Fibroblast of lung (primary cell): Measurements from ENCODE around the gene SNN. TPM values are rescaled to one million over a fixed set of nuclear protein-coding genes. Genes with fewer than 3 reads are reported as not detected.

ENCODE experiments used
- DNase-seq, 2 donors: peaks; one replicate each; pipeline versions ENCODE4 v3.0.0 to v3.0.0-alpha.2; 2010; ENCODE audit warnings: low read depth in 2 of 2
- H2AFZ ChIP-seq: 2 replicates; pipeline ENCODE4 v1.5.1; 2012; ENCODE audit warnings: low read length, control low read depth, inconsistent platforms
- H3K27ac ChIP-seq: 2 replicates; pipeline ENCODE4 v1.5.1; 2011; ENCODE audit warnings: low read length, control low read depth; ENCODE audit not compliant: insufficient read depth
- H3K27me3 ChIP-seq: 2 replicates; pipeline ENCODE4 v1.5.1; 2011; ENCODE audit warnings: mild to moderate bottlenecking, low read length; ENCODE audit not compliant: control insufficient read depth, insufficient read depth
- H3K36me3 ChIP-seq: 2 replicates; pipeline ENCODE4 v1.5.1; 2011; ENCODE audit warnings: low read length; ENCODE audit not compliant: control insufficient read depth, insufficient read depth
- H3K4me1 ChIP-seq: 2 replicates; pipeline ENCODE4 v1.5.1; 2011; ENCODE audit warnings: low read length; ENCODE audit not compliant: control insufficient read depth, insufficient read depth; ENCODE audit errors: extremely low read depth
- H3K4me2 ChIP-seq: 2 replicates; pipeline ENCODE4 v1.5.1; 2011; ENCODE audit warnings: low read length, control low read depth; ENCODE audit not compliant: insufficient read depth; ENCODE audit errors: extremely low read depth
- H3K4me3 ChIP-seq, 4 experiments: fragments of 200-600 bp in 1 of 4; sonication (generic) in 1 of 4; replicated peaks in 1 of 4; 2 replicates each; pipeline ENCODE4 v1.5.1; 2011 to 2016; ENCODE audit warnings: low read length in 4 of 4, low read depth in 3 of 4, mild to moderate bottlenecking in 3 of 4, control low read depth in 2 of 4, inconsistent platforms in 1 of 4, mixed read lengths in 1 of 4; ENCODE audit not compliant: insufficient read depth in 1 of 4; ENCODE audit errors: control extremely low read depth in 1 of 4
- H3K79me2 ChIP-seq: 2 replicates; pipeline ENCODE4 v1.5.1; 2012; ENCODE audit warnings: mild to moderate bottlenecking, low read length, inconsistent platforms; ENCODE audit not compliant: control insufficient read depth, insufficient read depth
- H3K9ac ChIP-seq: 2 replicates; pipeline ENCODE4 v1.5.1; 2011; ENCODE audit warnings: mild to moderate bottlenecking, low read length, control low read depth; ENCODE audit not compliant: insufficient read depth
- H3K9me3 ChIP-seq: 2 replicates; pipeline ENCODE4 v1.5.1; 2012; ENCODE audit warnings: low read depth, low read length; ENCODE audit not compliant: control insufficient read depth, insufficient read depth
- H4K20me1 ChIP-seq: 2 replicates; pipeline ENCODE4 v1.5.1; 2011; ENCODE audit warnings: low read length; ENCODE audit not compliant: control insufficient read depth, insufficient read depth; ENCODE audit errors: extremely low read depth
- CTCF ChIP-seq, 2 donors: IDR thresholded peaks in 1 of 2; conservative IDR thresholded peaks in 1 of 2; 1 replicate in 1 of 2; 2 replicates in 1 of 2; pipeline ENCODE4 v1.5.1; 2011 to 2012; ENCODE audit warnings: low read length in 2 of 2, control low read depth in 1 of 2, inconsistent platforms in 1 of 2, low read depth in 1 of 2, mild to moderate bottlenecking in 1 of 2
- EZH2 ChIP-seq: IDR thresholded peaks from 2 replicates; pipeline ENCODE4 v1.5.1; 2012; ENCODE audit warnings: low read length, control low read depth, mild to moderate bottlenecking; ENCODE audit errors: missing control alignments
- polyA plus RNA-seq, 2 donors: library from polyadenylated mRNA; depleted of rRNA in 1 of 2; stranded (reverse) in 1 of 2; unstranded in 1 of 2; fragments of >200 nt; gene quantifications; 2 replicates each; pipeline ENCODE4 v1.2.1, GENCODE V29; 2011 to 2012; ENCODE audit warnings: missing spikeins in 1 of 2
- total RNA-seq: library from RNA; depleted of rRNA; stranded (reverse); fragments of >200 nt; gene quantifications from 2 replicates; pipeline ENCODE4 v1.2.1, GENCODE V29; 2014

Gene SNN
- total and polyA plus RNA-seq, 2 donors (not counting 1 experiment from before 2014, with no cell fraction given) = 17.5 to 24.9 TPM

- TF ChIP-seq CTCF (conservative IDR thresholded peaks at IDR 0.05 in 1 of 2, IDR thresholded peaks at IDR 0.05 in 1 of 2; ENCODE audit: low read depth in 1 of 2, low read length in 2 of 2) (no peak), EZH2 (no peak)
- Histone ChIP-seq H3K4me3 (no peak overlapping the region), H3K79me2 (no peaks in the 10 kb centered on the region), H3K4me2 (no peak overlapping the region), H3K9me3 (no peaks in the 10 kb centered on the region), H3K36me3 (peaks cover 17% of the 10 kb centered on the region), H3K27ac (peak overlapping the region; percentile 11), H2AFZ (no peak overlapping the region), H3K4me1 (peaks cover 35% of the 10 kb centered on the region), H3K27me3 (no peaks in the 10 kb centered on the region), H4K20me1 (no peaks in the 10 kb centered on the region), H3K9ac (no peak overlapping the region)
- DNase-seq = no peak
Measured at GRCh38 chr16:11677959-11678881, 10.0 kb downstream of the SNN start.

DNA sequence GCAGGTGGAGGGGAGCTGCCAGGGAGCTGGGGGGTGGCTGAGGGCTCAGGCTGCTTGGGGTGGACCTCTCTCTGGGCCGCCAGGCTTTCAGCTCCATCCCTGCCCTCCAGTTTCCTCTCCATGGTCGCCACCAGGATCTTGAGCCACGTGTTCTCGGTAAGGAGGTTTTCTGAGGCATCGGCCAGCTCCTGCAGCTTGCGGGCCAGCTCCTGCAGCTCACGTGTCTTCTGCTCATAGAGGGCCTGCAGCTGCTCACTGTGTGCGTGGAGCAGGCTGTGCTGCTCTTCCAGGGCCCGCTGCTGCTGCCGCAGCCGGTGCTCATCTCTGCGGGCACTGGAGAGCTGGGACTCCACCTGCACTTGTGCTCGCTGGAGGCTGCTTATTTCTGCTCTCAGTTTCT is 11.0 kb downstream of the SNN start:
- DNase-seq = no peak
- no peak overlapping the region for H3K4me2 ChIP-seq
- H3K9me3 ChIP-seq = no peaks in the 10 kb centered on the region
- no peaks in the 10 kb centered on the region for H4K20me1 ChIP-seq
- no peak for TF ChIP-seq CTCF (conservative IDR thresholded peaks at IDR 0.05 in 1 of 2, IDR thresholded peaks at IDR 0.05 in 1 of 2; ENCODE audit: low read depth in 1 of 2, low read length in 2 of 2)
- TF ChIP-seq EZH2 = no peak
- no peak overlapping the region for H3K27ac ChIP-seq
- H3K4me3 ChIP-seq = no peak overlapping the region
- H3K36me3 ChIP-seq = peaks cover 20% of the 10 kb centered on the region
- no peak overlapping the region for H3K9ac ChIP-seq
- no peak overlapping the region for H2AFZ ChIP-seq
- no peaks in the 10 kb centered on the region for H3K79me2 ChIP-seq
- H3K4me1 ChIP-seq = peaks cover 39% of the 10 kb centered on the region
- H3K27me3 ChIP-seq = no peaks in the 10 kb centered on the region

DNA sequence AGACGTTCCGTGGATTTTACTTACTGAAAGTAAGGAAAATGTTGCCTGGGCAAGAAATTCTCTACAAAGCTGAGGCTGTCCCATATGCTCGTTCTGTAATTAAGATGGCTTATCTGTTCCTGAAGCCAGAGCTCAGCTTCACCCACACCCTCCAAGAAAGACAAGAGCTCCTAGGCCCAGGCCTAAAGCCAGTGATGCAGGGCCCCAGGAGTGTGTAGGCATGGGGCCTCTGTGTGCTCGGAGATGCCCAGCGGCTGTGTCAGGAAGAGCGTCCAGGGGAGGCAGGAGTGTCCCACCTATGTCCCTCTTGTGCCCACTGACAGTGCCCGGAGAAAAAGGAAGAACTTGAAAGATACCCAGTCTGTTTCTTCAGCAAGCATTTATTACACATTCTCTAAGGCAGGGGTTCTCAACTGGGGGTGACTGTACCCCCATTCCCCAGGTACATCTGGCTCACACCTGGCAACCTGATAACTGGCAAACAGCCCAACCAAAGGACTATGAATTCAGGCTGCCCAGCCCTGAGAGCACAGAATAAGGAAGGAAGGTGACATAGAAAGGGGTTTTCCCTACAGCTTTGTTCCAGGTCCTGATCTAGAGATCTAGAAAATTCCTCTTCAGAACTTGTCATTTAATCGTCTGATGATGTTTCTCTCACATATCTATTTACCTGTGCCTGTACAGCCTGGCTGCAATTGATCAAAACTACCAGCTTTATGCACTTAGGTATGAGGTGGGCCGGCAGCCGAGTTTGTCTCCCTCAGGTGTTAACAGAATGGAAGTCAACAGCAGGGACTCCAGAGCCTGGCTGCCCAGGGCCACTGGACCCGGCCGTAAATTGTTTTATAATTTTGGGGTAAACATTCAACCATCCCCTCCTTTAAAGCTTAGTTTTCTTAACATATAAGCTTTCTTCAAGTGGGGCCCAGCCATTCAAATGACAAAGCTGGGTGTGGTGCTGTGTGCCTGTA is 12.0 kb downstream of the SNN start:
- peaks cover 33% of the 10 kb centered on the region for H3K4me1 ChIP-seq
- no peak for TF ChIP-seq CTCF (conservative IDR thresholded peaks at IDR 0.05 in 1 of 2, IDR thresholded peaks at IDR 0.05 in 1 of 2; ENCODE audit: low read depth in 1 of 2, low read length in 2 of 2)
- TF ChIP-seq EZH2 = no peak
- no peaks in the 10 kb centered on the region for H3K79me2 ChIP-seq
- no peak overlapping the region for H3K9ac ChIP-seq
- H3K27me3 ChIP-seq = no peaks in the 10 kb centered on the region
- no peak overlapping the region for H3K4me2 ChIP-seq
- no peak overlapping the region for H2AFZ ChIP-seq
- DNase-seq = no peak
- peaks cover 25% of the 10 kb centered on the region for H3K36me3 ChIP-seq
- H4K20me1 ChIP-seq = no peaks in the 10 kb centered on the region
- no peak overlapping the region for H3K27ac ChIP-seq
- H3K9me3 ChIP-seq = no peaks in the 10 kb centered on the region
- no peak overlapping the region for H3K4me3 ChIP-seq
